K562 (cell line): ENCODE measurements around the gene DCAF16. TPM values are rescaled to one million over a fixed set of nuclear protein-coding genes. Genes with fewer than 3 reads are reported as not detected.

Experiments
- ATAC-seq: fragments of 200-7000 bp; cut with Tn5 transposase; 3 replicates; pipeline ENCODE4 v1.9.1; 2020; ENCODE audit warnings: moderate library complexity
- BruUV-seq: library from RNA; stranded (reverse); fragments of 400-500 nt; replicated peaks from 2 replicates; lab custom pipeline; 2021; lab: Mats Ljungman, UMichigan
- CTCF ChIA-PET: fragments of 300-600 bp; formaldehyde crosslinking; extraction: SDS; loops from one replicate; lab custom pipeline; 2021; ENCODE audit warnings: low intra/inter-chr PET ratio; lab: Yijun Ruan, JAX
- POLR2A ChIA-PET: fragments of 300-600, 350-650 bp; sonication (Branson Sonifier 250); formaldehyde crosslinking; extraction: SDS; loops from one replicate; lab custom pipeline; 2021; ENCODE audit warnings: antibody characterized with exemption, inconsistent platforms; lab: Yijun Ruan, JAX
- DNase-seq, 4 experiments: peaks; one replicate each; pipeline versions ENCODE4 v3.0.0 to v3.0.0-alpha.2; 2011 to 2018; ENCODE audit warnings: low spot score in 3 of 4, mixed read lengths in 3 of 4; ENCODE audit errors: extremely low read depth in 1 of 4
- FAIRE-seq: peaks from 2 replicates; lab custom pipeline; 2011; peaks lifted over from hg19 to GRCh38; lab: Jason Lieb, UNC
- H2AFZ ChIP-seq: 2 replicates; pipeline ENCODE4 v1.6.0; 2011; ENCODE audit warnings: low read depth, low read length, control low read depth, inconsistent platforms
- H3K27ac ChIP-seq: fragments of 200-600 bp; 3 replicates; pipeline ENCODE4 v1.8.0; 2011; ENCODE audit warnings: low read depth, mild to moderate bottlenecking, control low read depth, inconsistent platforms, low read length, moderate library complexity, mixed read lengths; ENCODE audit errors: extremely low read depth
- H3K27me3 ChIP-seq, 2 experiments: fragments of 300-600 bp in 1 of 2; 2 replicates in 1 of 2; 3 replicates in 1 of 2; pipeline versions ENCODE4 v1.6.0 to v1.8.0; 2011; ENCODE audit warnings: inconsistent platforms in 2 of 2, low read length in 2 of 2, mild to moderate bottlenecking in 1 of 2, mixed read lengths in 1 of 2, moderate library complexity in 1 of 2; ENCODE audit not compliant: control insufficient read depth in 2 of 2, insufficient read depth in 2 of 2
- H3K36me3 ChIP-seq: fragments of 300-600 bp; 3 replicates; pipeline ENCODE4 v1.8.0; 2011; ENCODE audit warnings: mild to moderate bottlenecking, low read length, inconsistent platforms; ENCODE audit not compliant: control insufficient read depth, insufficient read depth
- H3K4me1 ChIP-seq, 2 experiments: fragments of 200-600 bp in 1 of 2; replicated peaks in 1 of 2; 2 replicates in 1 of 2; 3 replicates in 1 of 2; pipeline versions ENCODE4 v1.5.1 to v1.8.0; 2011; ENCODE audit warnings: inconsistent platforms in 2 of 2, low read length in 2 of 2, mild to moderate bottlenecking in 1 of 2, mixed read lengths in 1 of 2, moderate library complexity in 1 of 2; ENCODE audit not compliant: control insufficient read depth in 2 of 2, insufficient read depth in 2 of 2
- H3K4me2 ChIP-seq: 2 replicates; pipeline ENCODE4 v1.6.1; 2011; ENCODE audit warnings: low read length, control low read depth, inconsistent platforms, mixed read lengths; ENCODE audit not compliant: insufficient read depth
- H3K4me3 ChIP-seq: fragments of 200-600 bp; sonication (generic), shearing (Covaris generic); 2 replicates; pipeline ENCODE4 v1.5.1; 2016; ENCODE audit warnings: control low read depth, inconsistent platforms
- H3K79me2 ChIP-seq: fragments of 200-600 bp; 3 replicates; pipeline ENCODE4 v1.8.0; 2011; ENCODE audit warnings: low read length, inconsistent platforms; ENCODE audit not compliant: control insufficient read depth, insufficient read depth
- H3K9ac ChIP-seq, 2 experiments: 2 replicates each; pipeline versions ENCODE4 v1.6.0 to v1.6.1; 2011; ENCODE audit warnings: low read depth in 2 of 2, low read length in 2 of 2, control low read depth in 1 of 2, inconsistent platforms in 1 of 2, mild to moderate bottlenecking in 1 of 2, mixed read lengths in 1 of 2; ENCODE audit not compliant: insufficient read depth in 1 of 2
- H3K9me1 ChIP-seq: one replicate; pipeline ENCODE4 v1.6.0; 2011; ENCODE audit warnings: inconsistent platforms, mild to moderate bottlenecking, low read length, moderate library complexity; ENCODE audit not compliant: control insufficient read depth, insufficient read depth
- H3K9me3 ChIP-seq: replicated peaks from 2 replicates; pipeline ENCODE4 v1.5.1; 2011; ENCODE audit warnings: low read depth, low read length, inconsistent platforms; ENCODE audit not compliant: control insufficient read depth, insufficient read depth
- H4K20me1 ChIP-seq: replicated peaks from 2 replicates; pipeline ENCODE4 v1.6.1; 2011; ENCODE audit warnings: low read length, inconsistent platforms, mixed read lengths; ENCODE audit not compliant: control insufficient read depth, insufficient read depth
- ARID1B ChIP-seq: fragments of 450-650 bp; IDR thresholded peaks from 2 replicates; pipeline ENCODE4 v1.6.1; 2016; ENCODE audit warnings: antibody characterized with exemption, mild to moderate bottlenecking, inconsistent platforms
- CBX2 ChIP-seq: fragments of 200-600 bp; sonication (generic); IDR thresholded peaks from one replicate; pipeline ENCODE4 v1.6.1; 2012; ENCODE audit warnings: mild to moderate bottlenecking, low read length, inconsistent platforms; ENCODE audit not compliant: insufficient read depth, poor library complexity, severe bottlenecking
- E2F1 ChIP-seq: sonication (generic); formaldehyde crosslinking; IDR thresholded peaks from 2 replicates; pipeline ENCODE4 v1.8.1; 2023; ENCODE audit warnings: mild to moderate bottlenecking, missing genetic modification reagents, moderate library complexity
- FOSL1 ChIP-seq: fragments of 200-800 bp; sonication (Bioruptor generic); conservative IDR thresholded peaks from 2 replicates; pipeline ENCODE4 v1.6.1; 2016; ENCODE audit warnings: missing genetic modification characterization, missing compliant biosample characterization
- HDAC1 ChIP-seq, 2 experiments: fragments of 450-650 bp; IDR thresholded peaks; 2 replicates each; pipeline ENCODE4 v1.6.1; 2016 to 2017; ENCODE audit warnings: inconsistent platforms in 1 of 2, mild to moderate bottlenecking in 1 of 2, moderate library complexity in 1 of 2
- HNRNPUL1 ChIP-seq: fragments of 200-400 bp; formaldehyde crosslinking; IDR thresholded peaks from 2 replicates; pipeline ENCODE4 v1.6.1; 2017; ENCODE audit warnings: low read length
- ILF3 ChIP-seq: fragments of 450-650 bp; IDR thresholded peaks from 2 replicates; pipeline ENCODE4 v1.6.1; 2018; ENCODE audit warnings: antibody characterized with exemption, mild to moderate bottlenecking, moderate library complexity, borderline replicate concordance
- NELFE ChIP-seq: IDR thresholded peaks from 2 replicates; pipeline ENCODE4 v1.6.1; 2011; ENCODE audit warnings: mild to moderate bottlenecking; ENCODE audit not compliant: insufficient read depth, insufficient read length
- NEUROD1 ChIP-seq: fragments of 150-350 bp; IDR thresholded peaks from 2 replicates; pipeline ENCODE4 v1.6.1; 2014; ENCODE audit warnings: borderline replicate concordance, low read length, low read depth; ENCODE audit not compliant: partially characterized antibody
- NFE2 ChIP-seq: IDR thresholded peaks from 2 replicates; pipeline ENCODE4 v1.6.1; 2014; ENCODE audit warnings: antibody characterized with exemption, low read depth
- NRF1 ChIP-seq, 2 experiments: fragments of 450-650 bp; IDR thresholded peaks in 1 of 2; conservative IDR thresholded peaks in 1 of 2; 2 replicates each; pipeline ENCODE4 v1.6.1; 2014; ENCODE audit warnings: mild to moderate bottlenecking in 2 of 2
- NUFIP1 ChIP-seq: fragments of 450-650 bp; IDR thresholded peaks from 2 replicates; pipeline ENCODE4 v1.6.1; 2018; ENCODE audit not compliant: partially characterized antibody
- RCOR1 ChIP-seq, 2 experiments: IDR thresholded peaks; 2 replicates each; pipeline ENCODE4 v1.6.1; 2012; ENCODE audit warnings: low read depth in 2 of 2, low read length in 2 of 2, borderline replicate concordance in 1 of 2, improper control_type of control experiment in 1 of 2
- SMARCE1 ChIP-seq: fragments of 450-650 bp; IDR thresholded peaks from 2 replicates; pipeline ENCODE4 v1.7.1; 2016; ENCODE audit warnings: mild to moderate bottlenecking
- SNAPC5 ChIP-seq: fragments of 250-450 bp; sonication (Bioruptor Pico); IDR thresholded peaks from 2 replicates; pipeline ENCODE4 v1.8.0; 2021; ENCODE audit warnings: moderate library complexity, mild to moderate bottlenecking, inconsistent platforms
- SRSF9 ChIP-seq: fragments of 200-400 bp; formaldehyde crosslinking; IDR thresholded peaks from 2 replicates; pipeline ENCODE4 v1.6.1; 2017; ENCODE audit warnings: low read depth, low read length, borderline replicate concordance
- TAF7 ChIP-seq: fragments of 450-650 bp; IDR thresholded peaks from 2 replicates; pipeline ENCODE4 v1.6.1; 2016; ENCODE audit warnings: missing genetic modification characterization, missing compliant biosample characterization
- TARDBP ChIP-seq: fragments of 450-650 bp; IDR thresholded peaks from 2 replicates; pipeline ENCODE4 v1.6.1; 2016
- ZBTB17 ChIP-seq: fragments of 450-650 bp; formaldehyde crosslinking; IDR thresholded peaks from 2 replicates; pipeline ENCODE4 v1.4.0; 2020; ENCODE audit warnings: mild to moderate bottlenecking
- ZFX ChIP-seq: sonication (generic); formaldehyde crosslinking; IDR thresholded peaks from 2 replicates; pipeline ENCODE4 v1.8.0; 2022; ENCODE audit warnings: mild to moderate bottlenecking, missing genetic modification reagents, moderate library complexity
- ZNF184 ChIP-seq: sonication (generic); formaldehyde crosslinking; IDR thresholded peaks from 2 replicates; pipeline ENCODE4 v1.5.0; 2020; ENCODE audit warnings: missing genetic modification reagents
- ZNF239 ChIP-seq: fragments of 250-450 bp; sonication (Bioruptor Pico); IDR thresholded peaks from 2 replicates; pipeline ENCODE4 v1.4.0; 2020; ENCODE audit warnings: mild to moderate bottlenecking
- ZNF347 ChIP-seq: fragments of 450-650 bp; formaldehyde crosslinking; IDR thresholded peaks from 2 replicates; pipeline ENCODE4 v1.4.0; 2020; ENCODE audit warnings: low read depth, mild to moderate bottlenecking, moderate library complexity
- WGBS: fragments of 100-300 bp; shearing (Covaris generic); methylation state at CpG from one replicate; pipeline ENCODE4 v1.1.6; 2016; ENCODE audit warnings: low coverage, mixed read lengths; ENCODE audit not compliant: insufficient coverage; ENCODE audit errors: missing lambda C conversion rate; 5-methylcytosine and 5-hydroxymethylcytosine counted together
- in situ Hi-C: fragments of 300-500 bp; cut with MboI; formaldehyde crosslinking; loops from 4 replicates; pipeline ENCODE4 v1.15.0; 2018; ENCODE audit warnings: inconsistent platforms, mixed read lengths
- intact Hi-C: fragments of 100-400 bp; cut with micrococcal nuclease; formaldehyde crosslinking; loops from 2 replicates; pipeline ENCODE4 v1.14.2; 2022
- polyA plus RNA-seq, 8 experiments: library from polyadenylated mRNA; depleted of rRNA in 4 of 8; stranded (reverse) in 5 of 8; unstranded in 3 of 8; fragments of >200 nt; fragmentation: Nextera tagmentation in 2 of 8; fragmentation: Illumina TruSeq in 1 of 8; extraction: Ambion mirVana in 2 of 8; extraction: Trizol in 1 of 8; gene quantifications; 2 replicates each; pipeline versions ENCODE4 v1.2.1 to v1.2.3, GENCODE V29; 2011 to 2014; ENCODE audit warnings: inconsistent platforms in 1 of 8, missing spikeins in 1 of 8
- total RNA-seq, 7 experiments: library from RNA; depleted of rRNA in 6 of 7; stranded (reverse); fragments of >200 nt in 6 of 7; fragmentation: Illumina TruSeq in 2 of 7; extraction: Trizol in 2 of 7; gene quantifications; 2 replicates each; pipeline versions ENCODE4 v1.2.1 to v1.2.3, GENCODE V29; 2011 to 2021; ENCODE audit warnings: low replicate concordance in 1 of 7

The DCAF16 gene
- total and polyA plus RNA-seq, 9 of the 15 experiments (the other 6 are each of a cell fraction or from before 2014, with no cell fraction given), result 20.5 to 82.8 (median 67.8) TPM

- TF ChIP-seq E2F1 (CRISPR knock-in tag) (no peak), FOSL1 (tag) (no peak), ZNF347 (CRISPR knock-in tag) (no peak)
Measured at GRCh38 chr4:17816142-17816541, 5.6 kb upstream of the DCAF16 start (continued).

GRCh38 chr4:17814140-17814539 is 3.6 kb upstream of the DCAF16 start:
- no peak for FAIRE-seq
- H3K4me1 ChIP-seq, result peaks cover 0 to 3% of the 10 kb centered on the region in 2 experiments; a peak in 2 of 5 replicates
- H4K20me1 ChIP-seq, result no peaks in the 10 kb centered on the region
- H3K9me3 ChIP-seq, result no peaks in the 10 kb centered on the region
- intact Hi-C loops, result no loop called here
- no peak for ATAC-seq
- CTCF ChIA-PET, result no interaction called here
- no TSS peak for BruUV-seq
- H3K9ac ChIP-seq, result no peak overlapping the region; a peak in 1 of 4 replicates
- H3K4me3 ChIP-seq, result no peak overlapping the region
- DNase-seq, result peak in 1 of 4 experiments; percentile 29
- no peak overlapping the region for H3K4me2 ChIP-seq
- in situ Hi-C loops, result no loop called here
- no peak overlapping the region for H2AFZ ChIP-seq
- H3K9me1 ChIP-seq, result no peaks in the 10 kb centered on the region
- POLR2A ChIA-PET, result interaction anchor here (0.6 kb wide), 1 partner anchor 48 kb away, joined by 3 read pairs; no protein-coding TSS in a partner anchor
- H3K79me2 ChIP-seq, result peaks cover 98% of the 10 kb centered on the region
- H3K27me3 ChIP-seq, result no peaks in the 10 kb centered on the region
- H3K36me3 ChIP-seq, result peaks cover 64% of the 10 kb centered on the region
- 65% methylated on average over 3 of the region's 3 CpGs for WGBS
- no peak overlapping the region for H3K27ac ChIP-seq
- TF ChIP-seq CBX2 (no peak), TAF7 (tag) (no peak), TARDBP (no peak), ZBTB17 (CRISPR knock-in tag) (no peak), SMARCE1 (no peak), ARID1B (no peak), SNAPC5 (CRISPR knock-in tag) (no peak), NEUROD1 (no peak), NFE2 (peak; percentile 38; the same call in 1 of the 2 replicates), SRSF9 (no peak), RCOR1 (IDR thresholded peaks at IDR 0.05; ENCODE audit: borderline replicate concordance in 1 of 2, low read depth in 2 of 2, low read length in 2 of 2) (0 out of 4 replicates have a peak, but pooled peaks of 1 of the 2 experiments have one; percentile 26), NRF1 (conservative IDR thresholded peaks at IDR 0.05 in 1 of 2, IDR thresholded peaks at IDR 0.05 in 1 of 2) (peak; percentile 43 to 53; a peak in 3 of 4 replicates), NELFE (no peak), ZNF184 (no peak), ZNF239 (no peak), ILF3 (no peak), ZFX (CRISPR knock-in tag) (no peak), HDAC1 (IDR thresholded peaks at IDR 0.05) (no peak), NUFIP1 (no peak), HNRNPUL1 (no peak)
